NOMO-1 (cell line): Measurements from ENCODE around the gene CDH20.
A peak's percentile ranks its signal among the peaks of the same experiment; 100 is the strongest.

Experiments used
- DNase-seq, 2 experiments: peaks; one replicate each; lab custom pipeline; 2025; ENCODE audit not compliant: unreplicated experiment in 2 of 2; lab: John Stamatoyannopoulos, UW

CDH20 gene

GRCh38 chr18:61569176-61569892 lies 236.1 kb downstream of the CDH20 start:
- DNase-seq, result no peak

GRCh38 chr18:61570070-61570469 lies 236.8 kb downstream of the CDH20 start:
- DNase-seq, result no peak

GRCh38 chr18:61572084-61572655 lies 238.9 kb downstream of the CDH20 start:
- DNase-seq, result no peak

- no peak for DNase-seq
Observed at GRCh38 chr18:61572871-61573270, 239.6 kb downstream of the CDH20 start.

- DNase-seq, result no peak
Observed at GRCh38 chr18:61574665-61575064, 241.4 kb downstream of the CDH20 start.

GRCh38 chr18:61575419-61575818 lies 242.2 kb downstream of the CDH20 start:
- no peak for DNase-seq

- DNase-seq, result no peak
Observed at GRCh38 chr18:61578846-61579245, 245.6 kb downstream of the CDH20 start.

- DNase-seq, result no peak
Observed at GRCh38 chr18:61579581-61579980, 246.4 kb downstream of the CDH20 start.

GRCh38 chr18:61580046-61580445 lies 246.8 kb downstream of the CDH20 start:
- no peak for DNase-seq

GRCh38 chr18:61581578-61582201 lies 248.5 kb downstream of the CDH20 start:
- DNase-seq, result peak; percentile 24 to 45

- no peak for DNase-seq
Observed at GRCh38 chr18:61582202-61582710, 249.0 kb downstream of the CDH20 start.

GRCh38 chr18:61583548-61583947 lies 250.3 kb downstream of the CDH20 start:
- DNase-seq, result no peak

GRCh38 chr18:61587865-61588264 lies 254.6 kb downstream of the CDH20 start:
- no peak for DNase-seq

GRCh38 chr18:61589053-61589723 lies 256.0 kb downstream of the CDH20 start:
- peak; percentile 77 to 82 for DNase-seq

- DNase-seq, result no peak
Observed at GRCh38 chr18:61589724-61590065, 256.5 kb downstream of the CDH20 start.

GRCh38 chr18:61591253-61591652 lies 258.0 kb downstream of the CDH20 start:
- no peak for DNase-seq

- DNase-seq, result no peak
Observed at GRCh38 chr18:61595615-61596251, 262.5 kb downstream of the CDH20 start.

- DNase-seq, result no peak
Observed at GRCh38 chr18:61596296-61596695, 263.1 kb downstream of the CDH20 start.

- no peak for DNase-seq
Observed at GRCh38 chr18:61597316-61597715, 264.1 kb downstream of the CDH20 start.

GRCh38 chr18:61600422-61600821 lies 267.2 kb downstream of the CDH20 start:
- no peak for DNase-seq

- no peak for DNase-seq
Observed at GRCh38 chr18:61602836-61603235, 269.6 kb downstream of the CDH20 start.
